ENCODE measurements around the gene G6PC3.

DNA sequence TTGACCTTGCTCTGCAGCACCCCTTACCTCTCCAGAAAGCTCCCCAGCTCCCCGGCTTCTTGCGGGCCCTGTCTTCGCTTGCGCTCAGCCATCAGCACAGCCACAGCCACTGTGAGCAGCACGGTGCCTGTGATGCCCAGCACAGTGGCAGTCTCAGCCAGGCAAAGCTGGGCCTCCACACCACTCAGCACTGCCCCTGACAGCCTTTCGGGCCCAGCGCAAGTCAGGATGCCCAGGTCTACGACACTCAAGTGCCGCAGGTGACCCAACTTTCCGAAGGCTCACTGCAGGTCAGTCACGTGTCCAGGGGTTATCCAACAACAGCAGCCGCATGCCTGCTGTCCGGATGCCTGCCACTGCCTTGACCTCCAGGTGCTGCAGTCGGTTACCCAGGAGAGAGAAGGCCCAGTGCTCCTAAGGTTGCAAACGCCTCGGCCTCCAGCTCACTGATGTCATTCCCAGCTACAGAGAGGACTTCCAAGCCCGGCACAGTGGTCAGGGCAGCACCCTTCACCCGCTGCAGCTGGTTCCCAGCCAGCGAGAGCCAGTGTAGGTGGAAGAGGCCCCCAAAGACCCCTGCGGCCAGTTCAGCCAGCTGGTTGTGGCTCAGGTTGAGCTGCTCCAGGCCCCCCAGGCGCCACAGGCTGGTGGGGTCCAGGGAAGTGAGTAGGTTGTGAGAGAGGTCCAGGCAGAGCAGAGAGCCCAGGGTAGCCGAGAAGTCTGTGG is 46.8 kb upstream of the G6PC3 start:
- TF ChIP-seq, protein P1, sequence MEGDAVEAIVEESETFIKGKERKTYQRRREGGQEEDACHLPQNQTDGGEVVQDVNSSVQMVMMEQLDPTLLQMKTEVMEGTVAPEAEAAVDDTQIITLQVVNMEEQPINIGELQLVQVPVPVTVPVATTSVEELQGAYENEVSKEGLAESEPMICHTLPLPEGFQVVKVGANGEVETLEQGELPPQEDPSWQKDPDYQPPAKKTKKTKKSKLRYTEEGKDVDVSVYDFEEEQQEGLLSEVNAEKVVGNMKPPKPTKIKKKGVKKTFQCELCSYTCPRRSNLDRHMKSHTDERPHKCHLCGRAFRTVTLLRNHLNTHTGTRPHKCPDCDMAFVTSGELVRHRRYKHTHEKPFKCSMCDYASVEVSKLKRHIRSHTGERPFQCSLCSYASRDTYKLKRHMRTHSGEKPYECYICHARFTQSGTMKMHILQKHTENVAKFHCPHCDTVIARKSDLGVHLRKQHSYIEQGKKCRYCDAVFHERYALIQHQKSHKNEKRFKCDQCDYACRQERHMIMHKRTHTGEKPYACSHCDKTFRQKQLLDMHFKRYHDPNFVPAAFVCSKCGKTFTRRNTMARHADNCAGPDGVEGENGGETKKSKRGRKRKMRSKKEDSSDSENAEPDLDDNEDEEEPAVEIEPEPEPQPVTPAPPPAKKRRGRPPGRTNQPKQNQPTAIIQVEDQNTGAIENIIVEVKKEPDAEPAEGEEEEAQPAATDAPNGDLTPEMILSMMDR (IDR thresholded peaks at IDR 0.05) = no peak
- TF ChIP-seq POLR2A (IDR thresholded peaks at IDR 0.05) = no peak
